ENCODE results near the gene MZT1.

- no peak for TF ChIP-seq POLR2AphosphoS5 (IDR thresholded peaks at IDR 0.05; ENCODE audit: low read length)
- no peak for TF ChIP-seq CHD2 (IDR thresholded peaks at IDR 0.05; ENCODE audit: borderline replicate concordance, low read depth, low read length)
Observed at GRCh38 chr13:72696579-72696978, 30.9 kb downstream of the MZT1 start.

Data from GM12878 (cell line).